ENCODE data around the gene DGLUCY. TPM values are rescaled to one million over a fixed set of nuclear protein-coding genes. Genes with fewer than 3 reads are reported as not detected.

The DGLUCY gene
- total and polyA plus RNA-seq, 4 donors: 17.9 to 58.1 (median 24.9) TPM

GRCh38 chr14:91241863-91242262, 128.0 kb downstream of the DGLUCY start (continued):
- no peak for TF ChIP-seq ATF3 (IDR thresholded peaks at IDR 0.05)
- TF ChIP-seq RAD21 (IDR thresholded peaks at IDR 0.05): no peak
- no peak for TF ChIP-seq EGR1 (IDR thresholded peaks at IDR 0.05; ENCODE audit: low read depth in 2 of 2)
- TF ChIP-seq TAF1 (conservative IDR thresholded peaks at IDR 0.05): no peak
- no peak for TF ChIP-seq ZBTB33 (IDR thresholded peaks at IDR 0.05)

DNA sequence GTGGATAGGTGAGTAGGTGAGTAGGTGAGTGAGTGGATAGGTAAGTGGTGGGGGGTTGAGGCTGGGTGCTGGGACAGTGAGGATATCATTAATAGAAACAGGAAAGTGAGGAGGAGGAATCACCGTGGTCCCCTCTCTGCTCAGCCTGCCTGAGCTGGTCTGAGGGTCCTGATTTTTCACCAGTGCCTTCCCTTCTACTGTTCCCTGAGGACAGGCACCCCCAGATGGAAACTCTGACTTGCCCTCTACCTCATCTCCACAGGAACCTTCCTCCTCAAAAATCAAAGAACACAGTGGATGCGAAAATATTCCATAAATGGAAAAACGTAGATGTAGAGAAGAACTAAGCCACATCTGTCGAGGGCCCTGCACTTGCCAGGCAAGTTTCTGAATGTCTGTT, 128.8 kb downstream of the DGLUCY start:
- no peaks in the 10 kb centered on the region for H3K36me3 ChIP-seq (ENCODE audit: control insufficient read depth in 4 of 4, insufficient read depth in 3 of 4, low read depth in 1 of 4, low read length in 3 of 4)
- no peak for DNase-seq (ENCODE audit: low spot score)
- peak overlapping the region in 1 of 2 donors; percentile 20 for H3K9ac ChIP-seq (ENCODE audit: low read depth in 1 of 2, low read length in 2 of 2)
- TF ChIP-seq SP1 (IDR thresholded peaks at IDR 0.05) (no peak), RXRA (IDR thresholded peaks at IDR 0.05) (no peak), FOXA1 (IDR thresholded peaks at IDR 0.05) (no peak), GABPA (IDR thresholded peaks at IDR 0.05 in 1 of 2, conservative IDR thresholded peaks at IDR 0.05 in 1 of 2) (no peak), HNF4G (IDR thresholded peaks at IDR 0.05) (no peak), EGR1 (IDR thresholded peaks at IDR 0.05; ENCODE audit: low read depth in 2 of 2) (no peak), FOXA2 (IDR thresholded peaks at IDR 0.05) (no peak), YY1 (IDR thresholded peaks at IDR 0.05) (no peak), ZBTB33 (IDR thresholded peaks at IDR 0.05) (no peak)
- TF ChIP-seq, protein P1, sequence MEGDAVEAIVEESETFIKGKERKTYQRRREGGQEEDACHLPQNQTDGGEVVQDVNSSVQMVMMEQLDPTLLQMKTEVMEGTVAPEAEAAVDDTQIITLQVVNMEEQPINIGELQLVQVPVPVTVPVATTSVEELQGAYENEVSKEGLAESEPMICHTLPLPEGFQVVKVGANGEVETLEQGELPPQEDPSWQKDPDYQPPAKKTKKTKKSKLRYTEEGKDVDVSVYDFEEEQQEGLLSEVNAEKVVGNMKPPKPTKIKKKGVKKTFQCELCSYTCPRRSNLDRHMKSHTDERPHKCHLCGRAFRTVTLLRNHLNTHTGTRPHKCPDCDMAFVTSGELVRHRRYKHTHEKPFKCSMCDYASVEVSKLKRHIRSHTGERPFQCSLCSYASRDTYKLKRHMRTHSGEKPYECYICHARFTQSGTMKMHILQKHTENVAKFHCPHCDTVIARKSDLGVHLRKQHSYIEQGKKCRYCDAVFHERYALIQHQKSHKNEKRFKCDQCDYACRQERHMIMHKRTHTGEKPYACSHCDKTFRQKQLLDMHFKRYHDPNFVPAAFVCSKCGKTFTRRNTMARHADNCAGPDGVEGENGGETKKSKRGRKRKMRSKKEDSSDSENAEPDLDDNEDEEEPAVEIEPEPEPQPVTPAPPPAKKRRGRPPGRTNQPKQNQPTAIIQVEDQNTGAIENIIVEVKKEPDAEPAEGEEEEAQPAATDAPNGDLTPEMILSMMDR (IDR thresholded peaks at IDR 0.05; ENCODE audit: low read depth, low read length, missing input control): no peak
- TF ChIP-seq, protein P2, sequence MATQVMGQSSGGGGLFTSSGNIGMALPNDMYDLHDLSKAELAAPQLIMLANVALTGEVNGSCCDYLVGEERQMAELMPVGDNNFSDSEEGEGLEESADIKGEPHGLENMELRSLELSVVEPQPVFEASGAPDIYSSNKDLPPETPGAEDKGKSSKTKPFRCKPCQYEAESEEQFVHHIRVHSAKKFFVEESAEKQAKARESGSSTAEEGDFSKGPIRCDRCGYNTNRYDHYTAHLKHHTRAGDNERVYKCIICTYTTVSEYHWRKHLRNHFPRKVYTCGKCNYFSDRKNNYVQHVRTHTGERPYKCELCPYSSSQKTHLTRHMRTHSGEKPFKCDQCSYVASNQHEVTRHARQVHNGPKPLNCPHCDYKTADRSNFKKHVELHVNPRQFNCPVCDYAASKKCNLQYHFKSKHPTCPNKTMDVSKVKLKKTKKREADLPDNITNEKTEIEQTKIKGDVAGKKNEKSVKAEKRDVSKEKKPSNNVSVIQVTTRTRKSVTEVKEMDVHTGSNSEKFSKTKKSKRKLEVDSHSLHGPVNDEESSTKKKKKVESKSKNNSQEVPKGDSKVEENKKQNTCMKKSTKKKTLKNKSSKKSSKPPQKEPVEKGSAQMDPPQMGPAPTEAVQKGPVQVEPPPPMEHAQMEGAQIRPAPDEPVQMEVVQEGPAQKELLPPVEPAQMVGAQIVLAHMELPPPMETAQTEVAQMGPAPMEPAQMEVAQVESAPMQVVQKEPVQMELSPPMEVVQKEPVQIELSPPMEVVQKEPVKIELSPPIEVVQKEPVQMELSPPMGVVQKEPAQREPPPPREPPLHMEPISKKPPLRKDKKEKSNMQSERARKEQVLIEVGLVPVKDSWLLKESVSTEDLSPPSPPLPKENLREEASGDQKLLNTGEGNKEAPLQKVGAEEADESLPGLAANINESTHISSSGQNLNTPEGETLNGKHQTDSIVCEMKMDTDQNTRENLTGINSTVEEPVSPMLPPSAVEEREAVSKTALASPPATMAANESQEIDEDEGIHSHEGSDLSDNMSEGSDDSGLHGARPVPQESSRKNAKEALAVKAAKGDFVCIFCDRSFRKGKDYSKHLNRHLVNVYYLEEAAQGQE (IDR thresholded peaks at IDR 0.05): no peak
- no peak overlapping the region for H3K27ac ChIP-seq (ENCODE audit: low read depth in 1 of 2, low read length in 2 of 2)
- WGBS: 77% methylated on average over 4 of the region's 4 CpGs
- H3K27me3 ChIP-seq (ENCODE audit: control insufficient read depth in 4 of 4, insufficient read depth in 4 of 4, low read length in 3 of 4): no peaks in the 10 kb centered on the region
- no peak overlapping the region for H3K4me3 ChIP-seq (ENCODE audit: low read depth in 1 of 3, low read length in 3 of 3)
- H3K9me3 ChIP-seq (ENCODE audit: control insufficient read depth in 4 of 4, low read length in 3 of 4): no peaks in the 10 kb centered on the region
- H3K4me1 ChIP-seq (ENCODE audit: control insufficient read depth in 4 of 4, insufficient read depth in 4 of 4, low read length in 3 of 4): no peaks in the 10 kb centered on the region

Measured in liver (tissue), 9 donors.